NCI-H1048 (cell line): Measurements from ENCODE around the gene KLKB1.
"Not testable (repeated sequence)": the region's sequence is repeated elsewhere in the genome, so short reads cannot be mapped to it uniquely, and the experiment has no call there.

Experiments
- DNase-seq: peaks from one replicate; lab custom pipeline; 2025; lab: John Stamatoyannopoulos, UW

KLKB1 gene

DNA sequence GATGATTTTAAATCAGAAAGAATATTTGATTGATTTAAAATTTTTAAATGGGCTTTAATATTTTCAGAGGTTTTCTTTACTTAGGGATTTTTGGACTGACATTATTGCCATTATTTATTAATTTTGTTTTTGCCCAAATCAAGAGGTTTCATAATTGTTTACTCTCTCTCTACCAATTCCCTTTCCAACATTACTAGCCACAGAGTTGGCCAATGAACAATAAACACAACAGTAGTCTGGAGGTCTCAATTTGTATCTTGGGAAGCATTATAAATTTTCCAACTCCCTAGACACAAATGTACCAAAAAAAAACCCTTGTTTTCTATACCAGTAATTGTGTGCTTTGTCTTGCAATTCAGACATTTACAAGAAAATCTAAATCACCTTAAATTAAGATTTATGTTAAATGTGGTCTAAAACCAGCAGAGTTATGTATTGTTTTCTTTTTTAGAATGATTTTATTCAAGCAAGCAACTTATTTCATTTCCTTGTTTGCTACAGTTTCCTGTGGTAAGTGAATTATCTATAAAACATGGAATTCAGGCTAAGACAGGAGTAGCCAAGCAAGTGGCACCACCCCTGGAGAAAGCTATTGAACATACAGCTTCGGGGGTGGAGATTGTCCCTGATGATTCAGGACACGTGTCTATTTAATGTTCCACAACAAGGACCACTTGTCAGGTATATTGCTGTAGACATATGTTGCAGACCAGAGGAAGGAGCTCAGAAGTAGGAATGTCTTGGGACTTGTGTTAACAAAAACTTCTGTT lies 622 bp downstream of the KLKB1 start:
- DNase-seq = no peak

- no peak for DNase-seq
These were observed 1.2 kb downstream of the KLKB1 start for GRCh38 chr4:186228514-186228894.

DNA sequence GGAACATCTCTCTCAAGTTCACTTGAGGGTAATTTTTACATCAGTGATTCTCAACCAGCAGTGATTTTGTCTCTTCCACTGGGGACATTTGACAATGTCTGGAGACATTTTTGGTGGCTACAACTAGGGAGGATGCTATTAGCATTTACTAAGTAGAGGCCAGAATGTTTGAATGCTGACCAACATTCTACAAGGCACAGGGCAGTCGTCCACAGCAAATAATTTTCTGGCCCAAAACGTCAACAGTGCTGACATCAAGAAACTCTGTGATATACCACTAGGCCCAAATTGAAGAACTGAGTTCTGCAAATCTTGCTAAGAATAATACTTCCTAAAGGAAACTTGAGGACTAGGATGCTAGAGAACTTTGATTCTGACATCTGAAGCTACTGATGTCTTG lies 7.1 kb downstream of the KLKB1 start:
- DNase-seq = no peak

GRCh38 chr4:186236126-186236525 lies 8.8 kb downstream of the KLKB1 start:
- DNase-seq = no peak

- no peak for DNase-seq
These were observed 13.1 kb downstream of the KLKB1 start for GRCh38 chr4:186240452-186240847.

DNA sequence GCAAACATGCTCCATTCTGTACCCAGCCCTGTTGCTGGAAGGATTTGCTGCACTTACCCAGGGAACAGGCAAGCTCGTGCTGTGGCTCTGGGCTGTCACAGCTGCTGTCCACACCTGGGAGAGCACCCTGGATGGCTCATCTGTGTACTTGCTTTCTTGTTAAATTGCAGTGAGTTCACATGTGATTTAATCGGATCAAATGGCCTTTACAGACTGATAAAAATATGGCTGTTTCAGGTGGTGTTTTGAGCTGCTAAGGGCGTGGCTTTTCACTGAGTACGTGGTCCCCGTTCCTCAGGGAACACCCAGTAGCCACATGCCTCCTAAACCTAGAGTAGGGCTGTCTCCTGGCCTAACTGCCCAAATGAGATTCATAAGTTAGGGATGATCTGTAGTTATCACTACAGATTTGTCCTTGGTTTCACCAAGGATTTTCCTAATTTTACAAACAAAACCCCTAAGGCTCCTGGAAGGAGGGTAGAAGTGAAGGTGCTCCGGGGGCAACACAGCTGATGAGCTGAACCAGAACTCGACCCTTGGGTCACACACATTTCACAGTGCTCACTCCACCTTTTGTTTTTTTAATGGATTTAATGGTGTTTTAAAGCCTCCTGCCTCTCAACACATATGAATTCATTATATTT lies 13.7 kb downstream of the KLKB1 start:
- no peak for DNase-seq

GRCh38 chr4:186241616-186242015 lies 14.3 kb downstream of the KLKB1 start:
- no peak for DNase-seq

GRCh38 chr4:186242031-186242430 lies 14.7 kb downstream of the KLKB1 start:
- DNase-seq = not testable (repeated sequence)

DNA sequence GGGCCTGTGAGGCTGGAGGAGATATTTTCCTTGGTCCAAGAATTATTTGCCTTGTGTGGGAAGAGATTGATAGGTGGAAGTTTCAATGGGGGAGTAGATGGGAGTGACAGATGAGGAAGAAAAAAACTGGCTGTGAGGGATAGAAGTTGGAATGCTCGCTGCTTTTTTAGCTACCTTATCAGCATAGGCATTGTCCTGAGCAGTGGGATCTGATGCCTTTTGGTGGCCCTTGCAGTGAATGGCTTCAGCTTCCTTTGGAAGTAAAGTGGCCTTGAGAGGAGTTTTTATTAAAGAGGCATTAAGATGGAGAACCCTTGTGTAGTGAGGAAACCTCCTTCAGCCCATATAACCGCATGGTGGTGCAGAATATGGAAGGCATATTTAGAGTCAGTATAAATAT lies 16.0 kb downstream of the KLKB1 start:
- no peak for DNase-seq

GRCh38 chr4:186244835-186245234 lies 17.5 kb downstream of the KLKB1 start:
- no peak for DNase-seq

DNA sequence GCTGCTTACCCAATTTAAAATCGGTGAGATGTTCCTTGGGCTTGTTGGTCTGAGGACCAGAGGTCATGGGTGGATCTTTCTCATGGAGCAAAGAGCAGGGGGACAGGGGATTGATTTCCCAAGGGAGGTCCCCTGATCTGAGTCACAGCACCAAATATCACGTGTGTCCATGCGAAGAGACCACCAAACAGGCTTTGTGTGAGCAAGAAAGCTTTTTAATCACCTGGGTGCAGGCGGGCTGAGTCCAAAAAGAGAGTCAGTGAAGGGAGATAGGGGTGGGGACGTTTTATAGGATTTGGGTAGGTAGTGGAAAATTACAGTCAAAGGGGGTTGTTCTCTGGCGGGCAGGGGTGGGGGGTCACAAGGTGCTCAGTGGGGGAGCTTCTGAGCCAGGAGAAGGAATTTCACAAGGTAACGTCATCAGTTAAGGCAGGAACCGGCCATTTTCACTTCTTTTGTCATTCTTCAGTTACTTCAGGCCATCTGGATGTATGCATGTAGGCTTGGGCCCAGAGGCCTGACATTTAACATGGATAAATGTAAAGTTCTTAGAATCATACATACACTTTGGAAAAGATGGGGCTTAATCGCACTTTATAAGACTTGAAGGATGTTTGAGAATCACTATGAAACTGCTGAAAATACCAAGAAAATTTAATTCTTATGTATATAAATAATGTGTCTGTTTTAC lies 19.9 kb downstream of the KLKB1 start:
- not testable (repeated sequence) for DNase-seq

DNA sequence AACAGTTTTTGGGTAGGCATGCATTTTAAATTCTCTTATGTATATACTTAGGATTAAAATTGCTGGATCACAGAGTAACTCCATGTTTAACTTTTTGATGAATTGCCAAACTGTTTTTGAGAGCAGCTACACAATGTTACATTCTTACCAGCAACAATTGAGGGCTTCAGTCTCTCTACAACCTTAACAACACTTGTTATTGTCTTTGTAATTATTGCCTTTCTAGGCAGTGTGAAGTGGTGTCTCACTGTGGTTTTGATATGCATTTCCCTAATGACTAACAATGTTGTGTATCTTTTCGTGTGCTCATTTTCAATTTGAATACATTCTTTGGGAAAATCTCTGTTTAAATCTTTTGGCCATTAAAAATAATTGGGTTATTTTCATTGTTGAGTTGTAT lies 21.3 kb downstream of the KLKB1 start:
- DNase-seq = no peak

- no peak for DNase-seq
These were observed 22.8 kb downstream of the KLKB1 start for GRCh38 chr4:186249785-186250754.

DNA sequence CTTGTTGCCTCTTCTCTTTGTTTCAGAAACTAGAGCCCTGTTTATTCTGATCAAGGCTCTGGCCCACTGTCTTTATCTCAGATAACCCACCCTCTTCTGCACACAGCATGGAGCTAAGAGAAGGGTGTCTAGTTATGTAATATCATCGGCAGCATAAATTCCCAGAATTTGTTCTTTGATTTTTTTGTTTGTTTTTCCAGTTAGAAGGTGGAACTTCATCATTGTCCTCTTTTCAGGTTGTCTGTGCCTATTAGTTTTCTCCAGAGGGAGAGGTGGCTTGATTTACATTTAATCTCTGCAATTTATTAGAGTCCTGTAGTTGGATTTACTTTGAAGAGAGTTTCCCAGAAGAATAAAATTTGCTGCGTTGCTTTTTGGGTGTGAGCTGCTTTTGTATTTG lies 23.5 kb downstream of the KLKB1 start:
- DNase-seq = no peak

DNA sequence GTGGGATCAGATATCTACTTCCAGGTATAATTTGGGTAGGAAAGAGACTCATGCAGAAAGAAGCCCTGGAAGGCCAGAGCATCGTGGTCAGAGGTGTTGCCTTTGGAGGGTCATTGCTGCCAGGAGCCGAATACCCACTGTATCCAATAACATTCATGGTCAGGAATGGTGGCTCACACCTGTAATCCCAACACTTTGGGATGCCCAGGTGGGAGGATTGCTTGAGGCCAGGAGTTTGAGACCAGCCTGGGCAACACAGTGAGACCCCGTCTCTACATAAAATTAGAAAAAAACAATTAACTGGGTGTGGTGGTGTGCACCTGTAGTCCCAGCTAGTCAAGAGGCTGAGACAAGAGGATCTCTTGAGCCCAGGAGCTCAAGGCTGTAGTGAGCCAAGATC lies 27.8 kb downstream of the KLKB1 start:
- DNase-seq = no peak

DNA sequence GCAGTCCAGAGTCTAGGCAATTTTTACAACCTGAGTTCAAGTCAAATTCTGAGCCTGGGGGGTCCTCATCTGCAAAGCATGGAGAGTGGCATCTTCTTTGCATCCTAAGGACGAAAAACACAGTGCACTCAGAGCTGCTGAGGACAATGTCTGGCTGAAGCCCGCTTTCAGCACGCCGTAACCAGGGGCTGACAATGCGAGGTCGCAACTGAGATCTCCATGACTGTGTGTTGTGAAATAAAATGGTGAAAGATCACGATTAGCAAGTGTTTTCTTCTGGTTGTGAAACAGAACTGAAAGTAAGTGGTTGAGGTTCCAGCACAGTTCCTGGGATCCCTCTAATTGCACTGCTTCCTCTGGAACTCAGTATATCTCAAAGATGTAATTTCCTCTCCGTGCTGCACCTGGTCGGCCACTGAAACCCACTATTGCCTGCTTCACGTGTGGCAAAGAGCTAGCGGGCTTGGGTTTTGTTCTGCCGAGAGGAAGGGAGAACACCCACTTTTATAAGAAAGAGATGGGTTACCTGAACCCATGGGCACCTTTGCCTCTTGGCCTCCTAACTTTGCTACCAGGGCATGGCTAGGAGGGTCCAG lies 31.0 kb downstream of the KLKB1 start:
- DNase-seq = no peak

DNA sequence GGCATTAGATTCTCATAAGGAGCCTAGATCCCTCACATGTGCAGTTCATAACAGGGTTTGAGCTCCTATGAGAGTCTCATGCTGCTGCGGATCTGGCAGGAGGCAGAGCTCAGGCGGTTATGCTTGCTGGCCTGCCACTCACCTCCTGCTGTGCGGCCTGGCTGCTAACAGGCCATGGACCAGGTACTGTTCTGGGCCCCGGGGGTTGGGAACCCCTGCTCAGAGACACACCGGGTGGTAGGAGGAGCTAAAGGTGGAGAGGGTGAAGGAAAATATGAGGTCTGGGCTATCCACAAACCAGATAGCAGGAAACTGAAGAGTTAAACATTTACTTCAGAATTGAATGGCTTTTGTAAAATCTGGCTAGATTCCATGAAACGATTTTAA lies 32.8 kb downstream of the KLKB1 start:
- no peak for DNase-seq

- DNase-seq = no peak
These were observed 33.5 kb downstream of the KLKB1 start for GRCh38 chr4:186260504-186261448.

- no peak for DNase-seq
These were observed 37.4 kb downstream of the KLKB1 start for GRCh38 chr4:186264660-186265059.

- DNase-seq = not testable (repeated sequence)
These were observed 37.9 kb downstream of the KLKB1 start for GRCh38 chr4:186265250-186265649.
